ENCODE results near the gene ZBTB43. TPM values are rescaled to one million over a fixed set of nuclear protein-coding genes. Genes with fewer than 3 reads are reported as not detected.

ZBTB43 gene
- total RNA-seq, 1 donor from 2014 or later, result 23.0 TPM

- no peak overlapping the region for H3K27ac Mint-ChIP-seq (ENCODE audit: unreplicated experiment)
- DNase-seq (ENCODE audit: low read depth, low spot score), result no peak
- H3K4me3 Mint-ChIP-seq, result no peak overlapping the region
- peaks cover 14% of the 10 kb centered on the region for H3K36me3 Mint-ChIP-seq (ENCODE audit: low read depth)
- H3K27me3 Mint-ChIP-seq (ENCODE audit: low read depth), result no peaks in the 10 kb centered on the region
- no peaks in the 10 kb centered on the region for H3K4me1 Mint-ChIP-seq
- TF ChIP-seq CTCF (conservative IDR thresholded peaks at IDR 0.05), result no peak
- no peaks in the 10 kb centered on the region for H3K9me3 Mint-ChIP-seq
These were observed 22.4 kb downstream of the ZBTB43 start for GRCh38 chr9:126827227-126827626.

GRCh38 chr9:126829035-126829434 lies 24.2 kb downstream of the ZBTB43 start:
- no peak for DNase-seq (ENCODE audit: low read depth, low spot score)
- Mint-ChIP-seq H3K9me3 (no peaks in the 10 kb centered on the region), H3K4me1 (no peaks in the 10 kb centered on the region), H3K27me3 (ENCODE audit: low read depth) (no peaks in the 10 kb centered on the region), H3K36me3 (ENCODE audit: low read depth) (peaks cover 11% of the 10 kb centered on the region), H3K27ac (ENCODE audit: unreplicated experiment) (no peak overlapping the region), H3K4me3 (no peak overlapping the region)
- TF ChIP-seq CTCF (conservative IDR thresholded peaks at IDR 0.05), result no peak

- DNase-seq (ENCODE audit: low read depth, low spot score), result no peak
- H3K4me3 Mint-ChIP-seq, result no peak overlapping the region
- no peak for TF ChIP-seq CTCF (conservative IDR thresholded peaks at IDR 0.05)
These were observed 26.0 kb downstream of the ZBTB43 start for GRCh38 chr9:126830827-126831226.

GRCh38 chr9:126832440-126832839 lies 27.6 kb downstream of the ZBTB43 start:
- Mint-ChIP-seq H3K9me3 (no peaks in the 10 kb centered on the region), H3K36me3 (ENCODE audit: low read depth) (peaks cover 10% of the 10 kb centered on the region), H3K27me3 (ENCODE audit: low read depth) (no peaks in the 10 kb centered on the region), H3K4me3 (no peak overlapping the region), H3K4me1 (no peaks in the 10 kb centered on the region), H3K27ac (ENCODE audit: unreplicated experiment) (peak overlapping the region; percentile 52)
- no peak for TF ChIP-seq CTCF (conservative IDR thresholded peaks at IDR 0.05)
- DNase-seq (ENCODE audit: low read depth, low spot score), result no peak

More at GRCh38 chr9:126830827-126831226, 26.0 kb downstream of the ZBTB43 start:
- H3K27ac Mint-ChIP-seq (ENCODE audit: unreplicated experiment), result no peak overlapping the region
- no peaks in the 10 kb centered on the region for H3K4me1 Mint-ChIP-seq
- peaks cover 13% of the 10 kb centered on the region for H3K36me3 Mint-ChIP-seq (ENCODE audit: low read depth)
- no peaks in the 10 kb centered on the region for H3K27me3 Mint-ChIP-seq (ENCODE audit: low read depth)
- no peaks in the 10 kb centered on the region for H3K9me3 Mint-ChIP-seq

GRCh38 chr9:126833020-126833419 lies 28.2 kb downstream of the ZBTB43 start:
- H3K4me3 Mint-ChIP-seq, result no peak overlapping the region
- peaks cover 10% of the 10 kb centered on the region for H3K36me3 Mint-ChIP-seq (ENCODE audit: low read depth)
- TF ChIP-seq CTCF (conservative IDR thresholded peaks at IDR 0.05), result no peak
- no peaks in the 10 kb centered on the region for H3K27me3 Mint-ChIP-seq (ENCODE audit: low read depth)
- no peak for DNase-seq (ENCODE audit: low read depth, low spot score)
- H3K27ac Mint-ChIP-seq (ENCODE audit: unreplicated experiment), result peak overlapping the region; percentile 52
- no peaks in the 10 kb centered on the region for H3K4me1 Mint-ChIP-seq
- no peaks in the 10 kb centered on the region for H3K9me3 Mint-ChIP-seq

All from neural crest cell (in vitro differentiated cells).